GM10266 (cell line): Measurements from ENCODE around the gene TTYH2.
"Not testable (repeated sequence)": the region's sequence is repeated elsewhere in the genome, so short reads cannot be mapped to it uniquely, and the experiment has no call there.

Source experiments
- DNase-seq: peaks from one replicate; pipeline ENCODE4 v3.0.0; 2012; ENCODE audit errors: extremely low spot score
- TF ChIP-seq, protein P1 (sequence below): IDR thresholded peaks from 2 replicates; pipeline ENCODE4 v1.5.1; 2012; ENCODE audit warnings: mild to moderate bottlenecking, low read depth; ENCODE audit not compliant: control insufficient read depth, insufficient read depth; ENCODE audit errors: missing control alignments

TTYH2 gene

DNA sequence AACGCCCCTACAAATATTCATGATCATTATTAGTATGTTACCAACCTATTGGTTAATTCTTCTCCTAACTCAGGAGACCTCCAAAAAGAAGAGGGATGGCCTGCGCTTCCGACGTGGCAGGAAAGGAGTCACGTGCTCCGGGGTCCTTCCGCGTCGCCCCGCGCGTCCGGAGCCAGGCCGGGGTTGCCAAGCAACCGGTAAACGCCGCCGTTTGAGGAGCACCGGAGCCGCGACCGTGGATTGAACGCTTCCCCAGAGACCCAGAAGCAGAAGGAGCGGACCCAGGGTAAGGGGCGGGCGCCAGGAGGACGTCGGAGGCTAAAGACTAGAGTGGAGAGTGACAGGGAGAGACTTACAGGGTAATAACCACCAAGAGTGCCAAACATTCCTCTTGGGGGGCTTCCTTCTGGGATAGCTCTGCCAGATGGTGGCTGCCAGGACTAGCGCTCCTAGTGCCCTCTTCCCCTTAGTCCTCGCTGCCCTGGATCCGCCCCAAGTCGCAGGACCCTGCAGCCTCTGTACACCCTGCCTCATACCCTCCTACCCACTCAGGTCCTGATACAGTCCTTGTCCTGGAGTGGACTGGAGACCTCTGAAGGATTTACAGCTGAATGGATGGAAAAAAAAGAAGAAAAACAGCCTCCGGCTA is 60.8 kb downstream of the TTYH2 start, which contains the start of gene DNAI2:
Gene DNAI2 (plus strand): TSS at position 175 of the 649 bp plus-strand sequence. CDS start 7,584 bp downstream, outside the sequence.
- no peak for DNase-seq
- TF ChIP-seq, protein P1, sequence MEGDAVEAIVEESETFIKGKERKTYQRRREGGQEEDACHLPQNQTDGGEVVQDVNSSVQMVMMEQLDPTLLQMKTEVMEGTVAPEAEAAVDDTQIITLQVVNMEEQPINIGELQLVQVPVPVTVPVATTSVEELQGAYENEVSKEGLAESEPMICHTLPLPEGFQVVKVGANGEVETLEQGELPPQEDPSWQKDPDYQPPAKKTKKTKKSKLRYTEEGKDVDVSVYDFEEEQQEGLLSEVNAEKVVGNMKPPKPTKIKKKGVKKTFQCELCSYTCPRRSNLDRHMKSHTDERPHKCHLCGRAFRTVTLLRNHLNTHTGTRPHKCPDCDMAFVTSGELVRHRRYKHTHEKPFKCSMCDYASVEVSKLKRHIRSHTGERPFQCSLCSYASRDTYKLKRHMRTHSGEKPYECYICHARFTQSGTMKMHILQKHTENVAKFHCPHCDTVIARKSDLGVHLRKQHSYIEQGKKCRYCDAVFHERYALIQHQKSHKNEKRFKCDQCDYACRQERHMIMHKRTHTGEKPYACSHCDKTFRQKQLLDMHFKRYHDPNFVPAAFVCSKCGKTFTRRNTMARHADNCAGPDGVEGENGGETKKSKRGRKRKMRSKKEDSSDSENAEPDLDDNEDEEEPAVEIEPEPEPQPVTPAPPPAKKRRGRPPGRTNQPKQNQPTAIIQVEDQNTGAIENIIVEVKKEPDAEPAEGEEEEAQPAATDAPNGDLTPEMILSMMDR, result no peak

DNA sequence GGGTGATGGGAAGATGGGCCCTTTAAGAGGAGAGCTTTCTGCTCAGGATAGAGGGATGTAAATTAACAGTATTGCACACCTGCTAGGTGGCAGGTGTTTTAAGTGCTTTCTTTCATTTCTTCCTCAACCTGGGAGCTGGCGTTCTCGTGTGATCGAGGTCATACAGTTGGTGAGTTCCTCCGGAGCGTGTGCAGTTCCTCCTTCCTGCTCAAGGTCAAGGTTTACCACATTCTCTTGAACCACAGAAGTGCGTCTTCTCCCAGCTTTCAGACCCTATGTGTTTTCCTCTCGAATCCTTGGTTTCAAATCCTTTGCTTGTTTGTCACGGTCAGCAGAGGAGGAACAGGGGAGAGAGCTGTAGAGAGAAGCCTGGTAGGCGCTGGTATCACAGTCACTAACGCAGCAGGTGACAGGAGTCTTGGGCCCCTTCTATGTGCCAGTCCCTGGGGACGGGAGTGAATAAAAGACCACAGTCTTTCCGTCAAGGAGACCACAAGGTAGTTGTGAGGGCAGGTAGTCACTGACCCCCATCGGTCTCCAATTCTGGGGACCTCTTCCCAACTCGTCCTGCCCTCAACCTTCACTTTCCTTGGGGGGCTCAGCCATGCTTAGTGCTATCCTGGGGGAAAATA is 61.5 kb downstream of the TTYH2 start:
- DNase-seq, result no peak
- TF ChIP-seq, protein P1, result no peak

DNA sequence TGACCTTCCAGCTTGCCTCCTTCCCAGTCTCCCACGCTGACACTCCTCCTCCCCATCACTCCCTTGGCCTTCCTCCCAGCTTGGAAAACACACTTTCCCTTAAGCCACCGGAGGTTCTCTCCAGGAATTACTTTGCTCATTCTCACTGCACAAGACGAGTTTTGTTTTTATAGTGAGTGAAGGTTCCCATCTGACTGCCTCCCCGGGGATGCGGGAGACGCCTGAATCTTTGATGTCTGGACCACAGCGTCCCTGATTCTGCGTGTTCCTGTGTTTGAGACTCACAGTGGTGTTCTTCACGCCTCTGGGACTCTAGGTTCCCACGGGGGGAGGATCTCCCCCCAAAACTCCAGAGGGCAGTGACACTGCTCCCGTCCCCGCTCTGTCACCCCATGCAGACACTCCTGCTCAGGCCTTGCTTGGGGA is 62.7 kb downstream of the TTYH2 start:
- no peak for DNase-seq
- TF ChIP-seq, protein P1, result no peak

DNA sequence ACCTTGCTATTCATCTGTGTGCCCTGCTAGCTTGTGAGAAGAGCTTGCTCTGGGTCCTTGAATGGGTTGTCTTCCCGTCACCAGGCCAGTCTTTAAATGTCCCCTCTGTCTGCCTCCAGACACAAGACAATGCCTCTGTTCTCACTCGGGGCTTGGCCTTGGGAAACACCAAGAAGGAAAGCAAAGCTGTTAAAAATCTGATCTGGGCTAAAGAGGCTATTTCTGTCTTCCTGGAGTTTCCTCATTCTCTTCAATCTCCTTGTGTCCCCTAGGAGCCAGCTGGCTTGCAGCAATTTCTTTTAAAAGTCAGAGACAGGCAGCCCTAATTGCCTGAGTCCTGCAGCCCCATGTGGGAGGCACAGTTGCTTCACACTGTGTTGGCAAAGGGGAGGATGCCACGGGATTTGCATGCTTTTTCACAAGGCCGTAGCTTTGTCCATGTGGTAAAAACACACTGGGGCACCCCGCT is 63.2 kb downstream of the TTYH2 start:
- TF ChIP-seq, protein P1, result no peak
- no peak for DNase-seq

DNA sequence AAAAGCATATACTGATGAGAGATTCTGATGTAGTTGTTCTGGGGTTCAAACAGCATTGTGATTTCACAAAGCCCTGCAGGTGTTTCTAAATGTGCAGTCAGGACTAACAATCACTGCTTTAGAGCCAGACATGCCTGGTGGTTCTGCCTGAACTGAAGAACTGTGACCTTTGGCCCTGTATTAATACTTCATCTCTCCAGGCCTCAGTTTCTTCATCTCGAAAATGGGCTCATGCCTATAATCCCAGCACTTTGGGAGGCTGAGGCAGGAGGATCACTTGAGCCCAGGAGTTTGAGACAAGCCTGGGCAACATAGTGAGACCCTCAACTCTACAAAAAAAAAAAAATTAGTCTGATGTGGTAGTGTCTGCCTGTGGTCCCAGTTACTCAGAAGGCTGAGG is 64.6 kb downstream of the TTYH2 start:
- no peak for DNase-seq
- TF ChIP-seq, protein P1, result no peak

DNA sequence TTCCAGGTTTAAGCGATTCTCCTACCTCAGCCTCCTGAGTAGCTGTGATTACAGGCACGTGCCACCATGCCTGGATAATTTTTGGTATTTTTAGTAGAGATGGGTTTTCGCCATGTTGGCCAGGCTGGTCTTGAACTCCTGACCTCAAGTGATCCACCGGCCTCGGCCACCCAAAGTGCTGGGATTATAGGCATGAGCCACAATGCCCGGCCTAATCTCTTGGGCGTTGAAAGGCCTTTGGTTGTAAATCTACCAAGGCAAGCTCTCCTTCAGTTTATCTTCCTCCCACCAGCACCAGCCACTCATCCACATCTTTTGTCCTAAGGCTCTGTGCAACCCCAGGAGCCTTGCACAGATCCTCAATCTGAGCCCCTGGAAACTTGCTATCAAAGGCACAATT is 66.2 kb downstream of the TTYH2 start:
- DNase-seq, result not testable (repeated sequence)

DNA sequence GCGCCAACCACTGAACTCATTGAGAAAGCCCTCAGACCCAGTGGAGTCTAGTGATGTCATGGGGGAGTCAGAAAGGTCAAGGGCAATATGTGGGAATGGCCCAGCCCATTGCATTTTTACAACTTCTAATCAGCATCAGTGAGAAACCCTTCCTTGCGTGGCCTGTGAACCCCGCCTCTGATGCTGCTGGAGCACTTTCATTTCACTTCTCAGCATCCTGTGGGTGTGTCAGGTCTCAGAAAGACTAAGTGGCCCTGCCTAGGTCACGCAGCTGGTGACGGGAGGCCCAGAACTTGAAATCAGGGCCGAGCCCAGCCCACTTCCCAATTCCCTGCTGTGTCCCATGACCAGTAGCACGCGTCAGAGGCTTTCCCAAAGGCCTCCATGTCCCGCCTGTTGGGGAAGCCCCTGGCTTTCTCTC is 66.7 kb downstream of the TTYH2 start:
- TF ChIP-seq, protein P1, result no peak
- peak; percentile 72 for DNase-seq
